Lung microvascular endothelial cell (primary cell): ENCODE data around the gene MMP24. TPM values are rescaled to one million over a fixed set of nuclear protein-coding genes. Genes with fewer than 3 reads are reported as not detected.
A peak's percentile ranks its signal among the peaks of the same experiment; 100 is the strongest.
"Not testable (repeated sequence)": the region's sequence is repeated elsewhere in the genome, so short reads cannot be mapped to it uniquely, and the experiment has no call there.

Source experiments
- DNase-seq, 2 donors: peaks; one replicate each; pipeline versions ENCODE4 v3.0.0 to v3.0.0-alpha.2; 2010; ENCODE audit warnings: low read depth in 2 of 2
- total RNA-seq: library from RNA; depleted of rRNA; stranded (reverse); fragments of >200 nt; gene quantifications from 2 replicates; pipeline ENCODE4 v1.2.1, GENCODE V29; 2014

Gene MMP24
- total RNA-seq, 1 donor from 2014 or later, result 0.20 TPM

DNA sequence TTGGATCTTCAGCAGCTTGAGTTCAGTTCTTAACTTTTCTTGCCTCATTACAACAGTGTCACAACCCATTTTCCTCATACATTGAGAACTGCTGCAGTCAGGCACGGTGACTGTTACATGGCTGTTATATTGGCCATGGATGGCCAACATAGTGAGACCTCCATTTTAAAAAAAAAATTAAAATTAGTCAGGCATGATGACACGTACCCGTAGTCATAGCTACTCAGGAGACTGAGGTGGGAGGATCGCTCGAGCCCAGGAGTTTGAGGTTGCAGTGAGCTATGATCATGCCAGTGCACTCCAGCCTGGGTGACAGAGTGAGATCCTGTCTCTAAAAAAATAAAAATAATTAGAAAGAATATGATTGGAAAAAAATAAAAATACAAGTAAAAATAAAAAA is 9.9 kb upstream of the MMP24 start:
- no peak for DNase-seq

DNA sequence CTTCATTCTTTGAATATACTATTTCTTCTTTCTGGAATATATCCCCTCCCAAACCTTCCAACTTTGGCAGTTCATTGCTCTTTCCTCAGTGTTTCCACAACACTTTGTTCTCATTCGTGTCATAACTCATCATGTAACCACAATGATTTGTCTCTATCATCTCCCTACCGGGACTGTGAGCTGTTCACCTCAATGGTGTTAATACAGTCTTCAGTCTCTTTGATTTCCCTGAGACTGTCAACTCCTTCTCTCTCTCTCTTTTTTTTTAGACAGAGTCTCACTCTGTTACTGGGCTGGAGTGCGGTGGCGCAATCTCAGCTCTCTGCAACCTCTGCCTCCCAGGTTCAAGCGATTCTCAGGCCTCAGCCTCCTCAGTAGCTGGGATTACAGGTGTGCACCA is 2.5 kb upstream of the MMP24 start:
- DNase-seq, result no peak

DNA sequence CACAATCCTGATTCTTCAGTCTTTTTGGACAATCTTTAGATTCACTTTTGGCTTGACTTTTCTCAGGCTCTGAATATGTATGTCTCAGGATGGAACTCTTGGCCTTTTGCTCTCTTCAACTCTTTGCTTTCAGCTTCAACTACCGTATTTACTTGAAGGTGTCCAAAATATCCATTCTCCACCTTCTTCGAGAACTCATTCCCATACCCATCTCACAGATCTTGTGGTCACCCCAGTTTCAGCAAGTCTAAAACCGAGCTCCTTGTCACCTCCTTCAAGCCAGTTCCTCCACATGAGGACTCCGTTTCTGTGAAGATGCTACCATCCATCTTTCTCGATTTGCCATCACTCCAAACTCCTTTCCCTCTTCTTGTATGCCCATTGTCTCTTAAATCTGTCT is 2.0 kb upstream of the MMP24 start:
- no peak for DNase-seq

DNA sequence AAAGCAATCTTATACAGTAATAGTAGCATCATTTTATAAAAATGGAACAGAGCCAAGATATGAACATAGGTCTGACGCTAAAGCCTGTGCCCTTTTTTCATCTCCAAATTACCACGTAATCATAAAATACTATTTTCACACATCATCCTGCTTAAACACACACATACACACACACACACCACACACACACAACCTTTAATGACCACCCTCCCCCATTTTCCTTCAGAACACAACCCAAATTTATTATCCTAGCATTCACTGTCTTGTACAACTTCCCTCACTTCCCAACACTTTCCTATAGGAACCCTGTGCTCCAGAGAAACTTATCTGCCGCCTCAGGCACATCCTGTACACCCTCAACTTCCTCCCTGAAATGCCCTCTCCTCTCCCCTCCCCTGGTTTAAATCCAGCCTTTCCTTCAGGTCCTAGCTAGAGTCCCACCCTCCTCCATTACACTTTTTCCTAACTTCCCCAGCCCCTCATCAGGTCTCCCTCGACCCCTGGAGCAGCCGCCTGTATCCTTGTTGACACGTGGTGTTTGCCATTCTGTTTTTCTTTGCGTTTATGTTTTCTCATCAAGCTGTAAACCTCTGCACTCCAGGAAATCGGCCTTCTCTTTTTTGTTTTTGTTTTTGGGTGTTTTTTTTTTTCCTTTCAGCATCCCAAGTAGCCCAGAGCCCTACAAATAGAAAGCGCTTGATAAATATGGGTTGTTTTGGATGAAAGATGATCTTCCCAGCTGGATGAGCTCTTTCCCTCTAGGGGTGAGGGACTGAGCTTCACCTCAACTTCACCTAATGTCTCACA is 968 bp upstream of the MMP24 start:
- DNase-seq, result peak; percentile 49 to 70

DNA sequence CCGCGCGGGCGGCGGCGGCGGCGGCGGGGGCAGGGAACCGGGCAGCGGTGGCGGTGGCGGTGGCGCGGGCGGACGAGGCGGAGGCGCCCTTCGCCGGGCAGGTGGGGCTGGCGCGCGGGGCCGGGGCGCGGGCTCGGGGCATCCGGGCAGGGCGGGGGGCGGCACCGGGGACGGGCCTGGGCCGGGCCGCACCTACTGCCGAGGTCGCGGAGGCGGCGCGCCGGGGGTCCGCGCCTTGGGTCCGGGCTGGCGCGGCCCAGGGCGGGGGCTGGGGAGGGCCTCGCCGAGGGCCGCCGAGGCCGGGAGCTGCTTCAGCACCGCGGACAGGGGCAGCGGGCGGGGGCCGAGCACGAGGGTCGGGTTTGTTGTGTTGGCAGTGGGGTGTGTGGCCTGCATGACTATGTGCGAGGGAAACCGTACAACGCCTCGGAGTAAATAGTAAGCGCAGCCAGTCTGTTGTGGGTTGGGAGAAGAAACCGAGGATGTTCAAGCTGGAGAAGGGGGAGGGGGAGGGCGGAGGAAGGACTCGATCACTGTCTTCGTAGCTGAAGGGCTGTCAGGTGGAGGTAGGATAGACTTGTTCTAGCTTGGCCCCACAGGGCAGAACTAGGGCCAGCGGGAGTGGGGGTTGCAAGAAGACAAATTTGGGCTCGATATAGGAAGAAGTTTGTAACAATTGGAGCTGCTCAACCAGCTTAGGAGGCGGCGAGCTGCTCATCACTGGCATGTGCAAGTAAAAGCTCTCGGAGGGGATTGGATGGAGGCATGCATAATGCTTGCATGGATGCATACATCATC is 593 bp downstream of the MMP24 start:
- peak; percentile 52 to 64 for DNase-seq

DNA sequence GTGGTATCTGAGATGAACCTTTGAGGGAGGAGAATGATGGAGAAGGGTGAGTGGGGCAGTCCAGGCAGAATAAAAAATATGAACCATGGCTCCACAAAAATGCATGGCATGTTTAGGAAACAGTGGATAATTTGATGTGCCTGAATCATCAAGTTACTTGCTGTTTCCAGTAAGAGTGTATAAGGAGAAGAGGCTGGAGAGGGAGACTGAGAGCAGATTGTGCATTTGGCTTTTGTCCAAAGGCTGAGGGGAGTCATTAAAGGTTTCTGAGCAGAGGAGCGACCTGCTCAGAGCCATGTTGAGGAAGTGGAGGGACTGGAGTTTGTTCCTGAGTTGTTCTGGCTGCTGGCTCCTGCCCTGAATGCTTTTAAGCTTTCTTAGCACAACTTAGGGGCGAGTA is 6.1 kb downstream of the MMP24 start:
- DNase-seq, result peak in 1 of 2 donors; percentile 8

DNA sequence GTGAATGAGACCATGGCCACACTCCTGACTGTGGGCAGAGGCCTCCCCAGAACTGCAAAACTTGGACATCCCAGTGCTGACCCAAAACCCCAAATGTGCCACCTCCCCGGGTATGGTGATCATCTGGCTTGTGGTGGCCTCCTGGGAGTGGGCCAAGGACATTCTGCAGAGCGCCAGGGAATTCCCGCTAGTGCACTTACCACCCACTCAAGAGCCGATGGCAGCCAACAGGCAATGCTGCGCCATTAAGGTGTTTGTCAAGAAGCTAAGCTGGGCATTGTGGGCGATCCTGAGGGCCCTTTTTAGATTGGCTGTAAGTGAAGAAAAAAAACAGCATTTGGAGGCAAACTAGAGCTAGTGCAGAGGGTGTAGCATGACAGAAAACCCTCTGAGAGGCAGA is 9.4 kb downstream of the MMP24 start:
- DNase-seq, result no peak

DNA sequence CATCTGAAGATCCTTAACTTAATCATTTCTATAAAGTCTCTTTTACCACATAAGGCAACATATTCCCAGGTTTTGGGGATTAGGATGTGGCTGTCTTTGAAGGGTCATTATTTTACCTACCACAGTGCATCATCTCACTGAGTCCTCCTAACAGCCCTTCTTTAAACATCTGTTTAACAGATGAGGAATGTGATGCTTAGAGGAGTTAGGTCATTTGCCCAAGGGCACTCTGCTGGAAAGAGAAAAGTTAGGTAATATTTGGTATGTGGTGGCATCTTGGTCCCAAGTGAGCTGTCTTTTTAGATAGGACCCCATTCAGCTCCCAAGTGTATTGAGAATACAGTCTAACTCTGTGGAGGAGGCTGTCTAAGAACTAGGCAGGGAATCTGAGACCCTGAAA is 11.0 kb downstream of the MMP24 start:
- DNase-seq, result no peak

DNA sequence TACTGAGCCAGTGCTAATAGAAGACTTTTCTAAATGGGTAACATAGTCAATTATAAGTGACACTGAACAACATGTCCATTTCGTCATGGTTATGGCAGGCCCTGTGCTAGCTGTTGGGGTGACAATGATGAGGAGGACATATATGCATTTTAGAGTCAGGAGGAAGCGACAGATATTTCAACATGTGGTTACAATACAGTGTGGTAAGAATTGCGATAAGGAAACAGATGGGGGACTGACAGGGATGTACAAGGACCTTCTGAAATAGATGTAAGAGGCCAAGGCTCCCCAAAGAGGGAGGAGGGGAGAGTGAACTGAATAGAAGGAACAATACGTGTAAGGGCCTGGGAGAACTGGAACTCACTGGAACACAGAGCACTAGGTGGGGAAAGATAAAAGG is 11.7 kb downstream of the MMP24 start:
- no peak for DNase-seq

DNA sequence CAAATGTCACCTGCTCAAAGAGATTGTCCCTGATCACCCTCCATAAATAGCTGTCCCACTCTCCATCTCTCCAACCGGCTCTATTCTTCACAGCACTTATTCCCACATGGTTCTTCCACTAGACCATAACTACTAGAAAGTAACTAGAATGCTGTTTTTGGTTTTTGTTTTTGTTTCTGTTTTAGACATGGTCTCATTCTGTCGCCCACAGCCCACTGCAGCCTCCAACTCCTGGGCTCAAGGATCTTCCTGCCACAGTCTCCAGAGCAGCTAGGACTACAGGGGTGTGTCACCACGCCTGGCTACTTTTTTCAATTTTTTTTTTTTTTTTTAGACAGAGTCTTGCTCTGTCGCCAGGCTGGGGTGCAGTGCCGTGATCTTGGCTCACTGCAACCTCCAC is 12.2 kb downstream of the MMP24 start:
- no peak for DNase-seq

DNA sequence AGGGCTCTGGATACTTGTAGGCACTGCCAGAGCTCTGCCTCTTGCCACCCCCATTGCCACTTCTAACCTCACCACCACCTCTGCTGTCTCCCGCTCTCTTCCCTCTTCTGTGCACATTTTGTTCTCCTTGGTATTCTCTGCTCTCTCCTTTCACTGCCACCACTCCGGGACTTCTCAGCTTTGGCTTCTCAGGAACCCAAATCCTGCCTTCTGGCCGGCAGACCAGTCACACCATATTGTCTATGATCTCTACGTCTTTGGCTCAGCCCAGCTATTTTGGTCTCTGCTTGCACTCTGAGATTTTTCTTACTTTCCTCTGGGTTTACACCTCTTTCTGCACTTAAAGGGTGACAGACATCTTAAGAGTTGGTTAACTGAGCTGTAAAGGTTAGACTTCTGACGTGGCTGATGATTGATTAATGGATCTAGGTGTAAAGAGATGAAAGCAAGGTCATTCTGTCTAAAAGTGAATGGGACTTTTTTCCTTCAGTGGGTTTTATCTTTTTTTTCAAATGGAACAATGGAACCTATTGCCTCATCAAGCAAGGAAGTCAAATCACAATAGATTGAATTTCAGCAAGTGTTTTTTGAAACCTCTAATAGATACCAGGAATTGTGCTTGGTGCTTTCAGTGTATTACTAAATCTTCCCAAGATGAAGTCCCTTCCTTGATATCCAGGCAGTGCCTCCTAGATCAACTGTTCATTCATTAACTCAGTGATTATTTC is 13.8 kb downstream of the MMP24 start:
- peak in 1 of 2 donors; percentile 57 for DNase-seq

DNA sequence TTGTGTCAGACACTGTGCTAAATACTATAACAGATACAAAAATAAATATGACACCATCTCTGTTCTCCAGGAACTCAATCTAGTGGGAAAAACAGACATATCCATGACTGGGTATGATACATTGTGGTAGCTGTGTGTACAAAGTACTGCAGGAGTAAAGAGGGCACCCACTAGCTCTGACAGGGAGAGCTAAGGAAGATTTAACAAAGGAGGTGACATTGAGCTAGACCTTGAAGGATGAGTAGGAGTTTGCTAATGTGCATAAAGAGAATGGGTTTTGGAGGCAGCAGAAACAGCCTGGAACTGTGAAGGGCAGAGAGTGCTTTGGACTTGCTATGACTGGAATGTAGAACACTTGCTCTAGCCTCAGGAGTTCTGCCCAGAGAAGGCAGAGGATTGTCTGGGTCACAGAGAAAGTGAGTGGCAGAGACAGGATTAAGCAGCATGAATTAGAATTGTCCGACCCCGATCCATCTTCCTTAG is 14.4 kb downstream of the MMP24 start:
- no peak for DNase-seq

DNA sequence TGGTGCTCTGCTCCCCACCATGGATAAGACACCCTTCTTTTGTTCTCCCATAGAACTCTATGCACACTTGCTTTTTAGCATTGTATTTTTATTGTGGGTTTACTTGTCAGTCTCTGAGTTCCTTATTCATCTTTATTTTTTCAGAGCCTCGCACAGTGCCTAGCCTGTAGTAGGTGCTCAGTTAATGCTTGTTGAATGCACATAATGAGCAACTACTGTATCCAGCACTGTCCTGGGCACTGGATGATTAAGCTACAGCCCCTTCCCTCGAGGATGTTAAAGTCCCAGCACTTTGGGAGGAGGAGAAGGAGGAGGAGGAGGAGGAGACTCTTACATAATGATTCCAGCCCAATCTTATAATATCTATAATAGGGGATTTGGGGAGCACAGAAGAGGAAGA is 16.8 kb downstream of the MMP24 start:
- no peak for DNase-seq

DNA sequence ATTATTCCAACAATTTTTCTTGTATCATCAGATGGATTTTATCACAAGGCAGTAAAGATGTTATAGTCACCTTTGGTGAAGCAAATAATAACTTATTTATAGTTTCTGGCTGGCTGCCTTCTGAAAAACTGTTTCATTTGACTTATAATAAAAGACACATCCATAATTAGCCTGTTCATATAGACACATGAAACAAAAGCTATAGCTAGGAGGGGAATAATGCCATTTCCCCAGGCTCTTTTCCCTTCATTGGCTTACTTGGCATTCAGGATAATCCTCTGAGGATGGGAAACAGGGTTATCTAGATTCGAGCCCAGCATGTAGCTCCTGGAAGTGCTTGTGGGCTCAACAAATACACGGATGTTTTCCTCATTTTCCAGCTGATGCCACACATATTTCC is 17.5 kb downstream of the MMP24 start:
- DNase-seq, result no peak

DNA sequence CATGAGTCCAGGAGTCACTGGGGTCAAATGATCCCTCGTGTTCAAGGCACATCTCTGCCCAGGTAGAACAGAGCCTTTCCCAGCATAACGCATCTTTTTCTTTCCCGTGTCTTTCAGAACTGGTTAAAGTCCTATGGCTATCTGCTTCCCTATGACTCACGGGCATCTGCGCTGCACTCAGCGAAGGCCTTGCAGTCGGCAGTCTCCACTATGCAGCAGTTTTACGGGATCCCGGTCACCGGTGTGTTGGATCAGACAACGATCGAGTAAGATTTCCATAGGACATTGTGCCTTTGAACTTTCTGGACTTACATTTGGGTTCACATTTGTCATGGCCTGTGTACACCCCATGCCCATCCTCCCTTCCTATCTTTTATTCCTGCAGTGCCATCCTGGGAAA is 20.2 kb downstream of the MMP24 start:
- no peak for DNase-seq

DNA sequence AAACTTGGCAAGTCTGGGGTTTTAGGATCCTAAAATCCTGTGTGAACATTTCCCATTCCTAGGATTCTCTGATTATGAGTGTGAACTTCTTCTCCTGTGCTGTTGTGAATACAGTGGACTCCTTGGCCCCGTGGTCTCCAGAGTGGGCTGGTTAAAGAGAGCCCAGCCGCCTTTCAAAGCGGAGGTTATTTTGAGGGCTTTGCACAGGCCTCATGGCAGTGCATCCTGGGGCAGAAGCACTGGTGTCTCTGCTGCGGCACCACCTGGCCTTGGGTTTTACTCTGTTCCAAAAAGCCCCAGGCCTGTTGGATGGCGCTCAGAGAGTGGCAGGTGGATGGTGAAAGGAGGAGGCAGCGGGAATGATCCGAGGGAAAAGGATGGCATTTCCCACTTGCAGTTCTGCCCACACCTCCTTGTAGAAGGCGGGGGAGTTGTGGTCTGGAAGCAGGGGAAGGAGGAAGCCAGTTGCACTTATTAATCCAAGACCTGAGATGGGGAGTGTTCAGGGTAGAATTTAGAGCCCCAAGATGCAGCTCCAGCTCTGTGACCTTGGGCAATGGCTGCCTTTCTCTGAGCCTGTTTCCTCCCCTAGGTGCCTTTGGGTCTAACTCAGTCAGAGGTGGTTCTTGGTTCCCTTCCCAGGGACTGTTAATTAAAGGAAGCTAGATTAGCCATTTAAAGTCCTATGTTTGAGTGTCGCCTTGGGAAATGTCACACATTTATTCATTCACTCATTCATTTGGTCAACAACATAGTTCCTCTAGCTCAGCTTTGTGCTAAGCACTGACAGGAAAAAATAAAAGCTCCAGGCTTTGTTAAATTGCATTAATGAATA is 22.4 kb downstream of the MMP24 start:
- DNase-seq, result no peak

DNA sequence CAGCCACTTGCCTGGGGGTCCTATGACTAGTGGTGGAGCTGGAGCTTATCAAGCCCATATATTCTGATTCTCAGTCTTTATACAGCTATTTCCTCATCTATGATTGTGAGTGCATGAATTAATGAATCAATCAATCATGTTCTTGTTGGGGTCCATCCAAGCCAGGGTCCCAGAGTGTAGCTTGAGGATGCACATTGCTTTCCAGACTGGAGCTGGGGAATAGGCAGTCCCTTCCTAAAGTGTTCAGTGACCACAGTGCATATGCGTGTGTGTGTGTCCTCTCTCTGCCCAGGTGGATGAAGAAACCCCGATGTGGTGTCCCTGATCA is 25.1 kb downstream of the MMP24 start:
- DNase-seq, result no peak

DNA sequence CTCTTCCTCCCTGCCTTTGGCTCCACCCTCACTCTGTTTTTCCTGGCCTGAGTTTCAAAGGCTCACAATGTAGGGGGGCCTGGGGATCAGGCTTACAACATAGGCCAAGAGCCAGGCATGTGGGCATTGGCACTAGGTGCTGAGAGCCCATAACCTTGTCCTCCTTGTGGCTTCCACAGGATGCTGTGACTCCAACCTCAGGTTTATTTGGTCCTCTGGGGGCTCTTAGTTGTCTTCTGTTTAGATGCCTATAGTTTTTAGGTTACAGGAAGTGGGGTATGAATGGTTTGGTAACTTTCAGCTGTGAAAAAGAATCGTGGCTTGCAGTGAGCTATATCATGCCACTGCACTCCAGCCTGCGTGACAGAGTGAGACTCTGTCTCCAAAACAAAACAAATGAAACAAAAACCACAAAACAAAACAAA is 25.6 kb downstream of the MMP24 start:
- DNase-seq, result no peak

DNA sequence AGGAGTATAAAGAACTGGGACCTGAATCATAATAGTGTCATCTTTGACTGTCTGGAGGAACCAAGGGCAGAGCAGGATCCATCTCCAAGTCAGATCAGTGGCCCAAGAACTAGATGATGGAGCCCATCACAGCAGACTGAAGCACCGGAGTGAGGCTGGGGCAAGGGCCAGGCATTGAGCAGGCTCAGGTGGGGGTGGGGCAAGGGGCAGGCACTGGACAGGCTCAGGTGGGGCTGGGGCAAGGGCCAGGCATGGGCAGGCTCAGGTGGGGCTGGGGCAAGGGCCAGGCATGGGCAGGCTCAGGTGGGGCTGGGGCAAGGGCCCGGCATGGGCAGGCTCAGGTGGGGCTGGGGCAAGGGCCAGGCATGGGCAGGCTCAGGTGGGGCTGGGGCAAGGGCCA is 26.1 kb downstream of the MMP24 start:
- DNase-seq, result not testable (repeated sequence)

DNA sequence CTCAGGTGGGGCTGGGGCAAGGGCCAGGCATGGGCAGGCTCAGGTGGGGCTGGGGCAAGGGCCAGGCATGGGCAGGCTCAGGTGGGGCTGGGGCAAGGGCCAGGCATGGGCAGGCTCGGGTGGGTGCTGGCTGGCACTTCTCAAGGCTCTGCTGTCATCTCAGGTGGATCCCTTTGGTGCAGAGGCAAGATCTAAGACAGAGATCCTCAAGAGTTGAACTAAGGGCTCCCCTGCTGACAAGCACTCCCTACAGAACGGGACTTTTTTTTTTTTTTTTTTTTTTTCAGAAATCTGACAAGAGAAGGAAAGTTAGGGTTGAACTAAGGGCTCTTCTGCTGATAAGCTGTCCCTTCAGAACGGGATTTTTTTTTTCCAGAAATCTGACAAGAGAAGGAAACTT is 26.5 kb downstream of the MMP24 start:
- no peak for DNase-seq

DNA sequence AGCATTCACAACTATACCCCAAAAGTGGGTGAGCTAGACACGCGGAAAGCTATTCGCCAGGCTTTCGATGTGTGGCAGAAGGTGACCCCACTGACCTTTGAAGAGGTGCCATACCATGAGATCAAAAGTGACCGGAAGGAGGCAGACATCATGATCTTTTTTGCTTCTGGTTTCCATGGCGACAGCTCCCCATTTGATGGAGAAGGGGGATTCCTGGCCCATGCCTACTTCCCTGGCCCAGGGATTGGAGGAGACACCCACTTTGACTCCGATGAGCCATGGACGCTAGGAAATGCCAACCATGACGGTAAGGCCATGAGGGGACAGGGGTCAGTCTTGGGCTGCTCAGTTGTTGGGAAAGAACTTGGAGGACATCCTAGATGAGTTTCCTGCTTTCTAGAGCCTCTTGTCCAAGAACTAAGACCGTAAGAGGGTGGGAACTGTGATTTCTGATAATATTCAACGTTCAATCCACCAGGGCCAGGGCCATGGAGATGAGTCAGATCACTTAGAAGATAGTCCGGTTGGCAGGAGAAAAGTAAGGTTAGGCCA is 28.0 kb downstream of the MMP24 start:
- DNase-seq, result no peak
